Glomerular visceral epithelial cell (primary cell): ENCODE data around the gene KCNIP4.

Experiments
- DNase-seq: peaks from one replicate; pipeline ENCODE4 v3.0.0-alpha.2; 2016; ENCODE audit errors: extremely low spot score

Gene KCNIP4

GRCh38 chr4:21688596-21689265 lies 259.8 kb downstream of the KCNIP4 start:
- DNase-seq, result no peak

- DNase-seq, result no peak
Measured at GRCh38 chr4:21685911-21686310, 262.7 kb downstream of the KCNIP4 start.

GRCh38 chr4:21680326-21680898 lies 268.2 kb downstream of the KCNIP4 start:
- no peak for DNase-seq

GRCh38 chr4:21678711-21679110 lies 269.9 kb downstream of the KCNIP4 start:
- DNase-seq, result no peak

GRCh38 chr4:21677173-21677572 lies 271.4 kb downstream of the KCNIP4 start:
- no peak for DNase-seq

- no peak for DNase-seq
Measured at GRCh38 chr4:21664355-21664754, 284.2 kb downstream of the KCNIP4 start.

DNA sequence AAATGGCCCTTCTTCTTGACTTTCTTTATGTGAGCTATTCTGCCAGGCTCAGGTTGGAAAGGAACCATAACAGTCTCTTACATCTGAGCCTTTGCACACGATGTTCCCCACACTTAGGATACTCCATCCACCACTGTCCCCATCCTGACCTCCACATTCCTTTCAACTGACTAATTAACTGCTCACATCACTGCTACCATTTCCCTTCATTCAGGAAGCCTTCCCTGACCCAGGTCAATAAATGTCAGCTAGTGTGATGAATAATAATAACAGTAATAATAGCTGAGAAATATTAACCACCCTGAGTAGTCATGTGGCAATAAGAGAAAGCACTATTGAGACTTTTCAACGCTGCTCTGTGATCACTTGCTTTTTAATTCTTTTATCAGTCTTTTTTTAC lies 291.7 kb downstream of the KCNIP4 start:
- peak; percentile 77 for DNase-seq

- DNase-seq, result no peak
Measured at GRCh38 chr4:21655031-21655430, 293.5 kb downstream of the KCNIP4 start.

- DNase-seq, result no peak
Measured at GRCh38 chr4:21652508-21653231, 295.9 kb downstream of the KCNIP4 start.

DNA sequence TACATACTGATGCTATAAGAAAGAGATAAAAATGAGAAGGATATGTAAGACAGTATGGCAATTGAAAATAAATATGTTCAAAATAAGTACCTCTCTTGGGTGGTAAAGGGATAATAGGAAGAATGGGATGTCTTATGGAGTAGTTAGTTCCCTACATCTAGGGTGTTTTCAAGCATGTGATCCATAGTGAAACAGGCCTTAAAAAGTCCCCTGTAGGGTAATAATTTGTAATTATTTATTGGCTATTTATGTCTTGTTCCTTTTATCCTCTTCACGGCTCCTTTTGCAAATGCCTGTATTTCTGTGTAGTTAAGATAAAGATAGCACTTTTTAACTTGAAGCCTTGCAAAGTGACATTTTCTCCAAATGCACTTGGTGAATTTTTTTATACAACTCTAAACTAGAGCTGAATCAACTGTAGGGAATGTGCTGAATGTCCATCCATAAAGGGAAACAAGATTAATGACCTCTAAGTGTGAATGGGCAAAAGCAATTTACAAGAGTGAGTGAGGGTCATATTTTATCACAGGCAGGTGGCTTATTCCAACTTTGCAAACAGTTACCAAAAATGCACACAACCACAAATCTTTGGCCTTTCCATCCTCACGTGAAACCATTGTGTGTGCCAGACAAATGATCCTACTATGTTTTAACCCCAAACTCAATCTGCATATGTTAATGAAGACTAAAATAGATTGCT lies 299.0 kb downstream of the KCNIP4 start:
- DNase-seq, result no peak

GRCh38 chr4:21645776-21646175 lies 302.8 kb downstream of the KCNIP4 start:
- DNase-seq, result no peak

GRCh38 chr4:21641696-21642095 lies 306.9 kb downstream of the KCNIP4 start:
- DNase-seq, result no peak

- no peak for DNase-seq
Measured at GRCh38 chr4:21638171-21638725, 310.3 kb downstream of the KCNIP4 start.

- no peak for DNase-seq
Measured at GRCh38 chr4:21628916-21629610, 319.5 kb downstream of the KCNIP4 start.

- DNase-seq, result no peak
Measured at GRCh38 chr4:21628116-21628670, 320.4 kb downstream of the KCNIP4 start.

DNA sequence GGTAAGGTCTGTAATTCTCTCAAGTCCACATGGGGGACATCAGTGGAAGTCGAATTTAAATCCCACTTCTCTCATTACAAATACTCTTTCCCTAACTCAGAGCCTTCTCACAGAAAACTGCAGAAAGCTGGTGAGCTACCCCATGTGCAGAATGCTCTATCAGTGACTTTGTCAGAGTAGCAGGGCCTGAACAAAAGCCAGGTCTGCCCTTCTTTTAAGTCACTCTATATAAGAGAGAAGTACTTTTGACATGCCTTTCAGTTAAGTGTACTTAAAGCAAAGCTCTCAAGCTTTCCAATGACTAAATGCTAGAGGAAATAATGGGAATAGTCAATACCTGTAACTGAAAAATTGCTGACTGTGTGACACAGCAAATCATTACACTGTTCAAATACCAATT lies 323.1 kb downstream of the KCNIP4 start:
- DNase-seq, result no peak

GRCh38 chr4:21605006-21605405 lies 343.6 kb downstream of the KCNIP4 start:
- DNase-seq, result no peak

- DNase-seq, result no peak
Measured at GRCh38 chr4:21596521-21596920, 352.1 kb downstream of the KCNIP4 start.

GRCh38 chr4:21593671-21594001 lies 354.9 kb downstream of the KCNIP4 start:
- no peak for DNase-seq

DNA sequence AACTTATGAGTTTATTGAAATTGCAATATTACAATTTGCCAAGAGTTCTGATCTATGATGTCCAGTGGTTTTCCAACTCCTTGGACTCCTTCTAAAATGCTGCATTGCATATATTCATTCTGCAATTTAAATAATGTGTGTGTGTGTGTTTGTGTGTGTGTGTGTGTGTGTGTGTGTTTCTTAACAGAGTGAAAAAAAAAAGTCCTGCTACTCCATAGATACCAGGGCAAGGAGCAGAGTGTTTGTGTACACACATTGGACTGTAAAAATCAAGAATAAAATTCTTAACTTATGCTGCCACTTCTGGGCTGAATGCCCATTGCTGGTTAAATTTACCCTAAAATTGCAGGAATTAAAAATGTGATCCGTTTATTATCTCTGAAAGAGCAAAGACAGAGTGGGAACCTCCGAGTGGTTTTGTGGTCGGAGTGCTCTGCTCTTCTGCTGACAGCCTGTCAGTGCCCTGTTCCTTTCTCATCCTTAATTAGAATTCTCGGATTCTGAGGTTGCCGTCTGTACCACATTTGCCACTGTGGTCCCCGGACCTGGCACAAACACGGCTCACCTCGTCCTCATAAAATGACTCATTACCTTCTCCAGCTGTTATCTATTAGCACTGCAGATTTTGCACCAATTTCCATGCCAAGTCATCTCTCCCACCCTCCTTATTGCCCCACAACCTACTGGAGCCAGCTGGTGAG lies 355.5 kb downstream of the KCNIP4 start:
- peak; percentile 66 for DNase-seq

GRCh38 chr4:21577056-21577455 lies 371.5 kb downstream of the KCNIP4 start:
- DNase-seq, result no peak
